Measurements from ENCODE around the gene ZFAND2A.

ZFAND2A gene

GRCh38 chr7:1152492-1152891 lies 7.5 kb downstream of the ZFAND2A start:
- no peak for ATAC-seq
- TF ChIP-seq ESRRG (CRISPR knock-in tag; IDR thresholded peaks at IDR 0.05) = no peak
- no peak for TF ChIP-seq TCF4 (CRISPR knock-in tag; IDR thresholded peaks at IDR 0.05; ENCODE audit: borderline replicate concordance)
- no peak for TF ChIP-seq GLIS3 (CRISPR knock-in tag; IDR thresholded peaks at IDR 0.05)
- no peak for TF ChIP-seq TSHZ2 (CRISPR knock-in tag; IDR thresholded peaks at IDR 0.05)
- TF ChIP-seq POU6F1 (CRISPR knock-in tag; IDR thresholded peaks at IDR 0.05; ENCODE audit: borderline replicate concordance, low read depth) = no peak
- TF ChIP-seq BACH2 (CRISPR knock-in tag; IDR thresholded peaks at IDR 0.05; ENCODE audit: borderline replicate concordance) = no peak
- TF ChIP-seq RARB (CRISPR knock-in tag; IDR thresholded peaks at IDR 0.05) = no peak
- TF ChIP-seq ISL1 (CRISPR knock-in tag; IDR thresholded peaks at IDR 0.05) = no peak
- no peak for TF ChIP-seq ZNF565 (CRISPR knock-in tag; conservative IDR thresholded peaks at IDR 0.05; ENCODE audit: low read depth)
- TF ChIP-seq CSRNP3 (CRISPR knock-in tag; IDR thresholded peaks at IDR 0.05) = no peak
- TF ChIP-seq ZFP3 (CRISPR knock-in tag; IDR thresholded peaks at IDR 0.05) = no peak

- no peak for ATAC-seq
- TF ChIP-seq ZFP3 (CRISPR knock-in tag; IDR thresholded peaks at IDR 0.05) (no peak), OSR1 (CRISPR knock-in tag; IDR thresholded peaks at IDR 0.05) (no peak), SNAI2 (CRISPR knock-in tag; IDR thresholded peaks at IDR 0.05) (no peak), GLIS3 (CRISPR knock-in tag; IDR thresholded peaks at IDR 0.05) (no peak), TCF4 (CRISPR knock-in tag; IDR thresholded peaks at IDR 0.05; ENCODE audit: borderline replicate concordance) (no peak), ZNF565 (CRISPR knock-in tag; conservative IDR thresholded peaks at IDR 0.05; ENCODE audit: low read depth) (no peak), TOX (CRISPR knock-in tag; IDR thresholded peaks at IDR 0.05; ENCODE audit: borderline replicate concordance) (no peak), TSHZ2 (CRISPR knock-in tag; IDR thresholded peaks at IDR 0.05) (no peak), BACH2 (CRISPR knock-in tag; IDR thresholded peaks at IDR 0.05; ENCODE audit: borderline replicate concordance) (no peak), CREB5 (CRISPR knock-in tag; IDR thresholded peaks at IDR 0.05; ENCODE audit: low read depth) (no peak), ZFP30 (CRISPR knock-in tag; IDR thresholded peaks at IDR 0.05) (no peak), ZC3H10 (CRISPR knock-in tag; IDR thresholded peaks at IDR 0.05) (no peak)
These were observed 8.2 kb downstream of the ZFAND2A start for GRCh38 chr7:1151653-1152425.

- ATAC-seq = no peak
- no peak for TF ChIP-seq ZNF565 (CRISPR knock-in tag; conservative IDR thresholded peaks at IDR 0.05; ENCODE audit: low read depth)
- TF ChIP-seq BACH2 (CRISPR knock-in tag; IDR thresholded peaks at IDR 0.05; ENCODE audit: borderline replicate concordance) = no peak
- TF ChIP-seq ZC3H10 (CRISPR knock-in tag; IDR thresholded peaks at IDR 0.05) = no peak
- no peak for TF ChIP-seq TCF4 (CRISPR knock-in tag; IDR thresholded peaks at IDR 0.05; ENCODE audit: borderline replicate concordance)
- no peak for TF ChIP-seq ZFP30 (CRISPR knock-in tag; IDR thresholded peaks at IDR 0.05)
- no peak for TF ChIP-seq CSDC2 (CRISPR knock-in tag; IDR thresholded peaks at IDR 0.05)
- TF ChIP-seq POU6F1 (CRISPR knock-in tag; IDR thresholded peaks at IDR 0.05; ENCODE audit: borderline replicate concordance, low read depth) = no peak
- no peak for TF ChIP-seq TSHZ2 (CRISPR knock-in tag; IDR thresholded peaks at IDR 0.05)
- TF ChIP-seq ZNF70 (CRISPR knock-in tag; IDR thresholded peaks at IDR 0.05) = no peak
- no peak for TF ChIP-seq ZNF8 (CRISPR knock-in tag; IDR thresholded peaks at IDR 0.05)
- TF ChIP-seq ISL1 (CRISPR knock-in tag; IDR thresholded peaks at IDR 0.05) = no peak
- TF ChIP-seq PPARA (CRISPR knock-in tag; IDR thresholded peaks at IDR 0.05; ENCODE audit: borderline replicate concordance) = no peak
- TF ChIP-seq TOX (CRISPR knock-in tag; IDR thresholded peaks at IDR 0.05; ENCODE audit: borderline replicate concordance) = no peak
These were observed 8.8 kb downstream of the ZFAND2A start for GRCh38 chr7:1151156-1151555.
